DND-41 (cell line): ENCODE measurements around the gene PRR29.

ENCODE experiments used
- ATAC-seq: fragments of 200-7000 bp; cut with Tn5 transposase; 3 replicates; pipeline ENCODE4 v1.9.1; 2021; ENCODE audit warnings: low read depth; ENCODE audit not compliant: insufficient read depth
- DNase-seq: peaks from one replicate; pipeline ENCODE4 v3.0.0-alpha.2; 2020
- H2AFZ ChIP-seq: 2 replicates; pipeline ENCODE4 v1.6.0; 2012; ENCODE audit warnings: low read depth, low read length
- H3K27ac ChIP-seq: 2 replicates; pipeline ENCODE4 v1.5.1; 2012; ENCODE audit warnings: low read length, inconsistent platforms
- H3K27me3 ChIP-seq: fragments of 200-600 bp; sonication (generic); 2 replicates; pipeline ENCODE4 v1.6.0; 2012; ENCODE audit warnings: low read length, mild to moderate bottlenecking, inconsistent platforms; ENCODE audit not compliant: insufficient read depth, poor library complexity
- H3K36me3 ChIP-seq: 2 replicates; pipeline ENCODE4 v1.5.1; 2012; ENCODE audit warnings: low read length, inconsistent platforms; ENCODE audit not compliant: insufficient read depth
- H3K4me1 ChIP-seq: 2 replicates; pipeline ENCODE4 v1.5.1; 2012; ENCODE audit warnings: mild to moderate bottlenecking, low read length; ENCODE audit not compliant: insufficient read depth
- H3K4me2 ChIP-seq: 2 replicates; pipeline ENCODE4 v1.6.0; 2012; ENCODE audit warnings: mild to moderate bottlenecking, moderate library complexity, low read length, inconsistent platforms; ENCODE audit not compliant: insufficient read depth
- H3K4me3 ChIP-seq, 2 experiments: fragments of 200-600 bp in 1 of 2; shearing (Covaris generic) in 1 of 2; 2 replicates each; pipeline ENCODE4 v1.5.1; 2012 to 2016; ENCODE audit warnings: inconsistent platforms in 2 of 2, low read length in 2 of 2, mild to moderate bottlenecking in 2 of 2, low read depth in 1 of 2, moderate library complexity in 1 of 2
- H3K79me2 ChIP-seq: 2 replicates; pipeline ENCODE4 v1.6.0; 2012; ENCODE audit warnings: low read length, inconsistent platforms; ENCODE audit not compliant: insufficient read depth
- H3K9ac ChIP-seq: 2 replicates; pipeline ENCODE4 v1.6.0; 2012; ENCODE audit warnings: low read depth, mild to moderate bottlenecking, inconsistent platforms, low read length, moderate library complexity
- H3K9me3 ChIP-seq: 2 replicates; pipeline ENCODE4 v1.5.1; 2012; ENCODE audit warnings: low read length, moderate library complexity, mild to moderate bottlenecking, inconsistent platforms; ENCODE audit not compliant: insufficient read depth, severe bottlenecking
- H4K20me1 ChIP-seq: 2 replicates; pipeline ENCODE4 v1.6.0; 2012; ENCODE audit warnings: low read length; ENCODE audit not compliant: insufficient read depth
- EZH2 ChIP-seq: IDR thresholded peaks from 3 replicates; pipeline ENCODE4 v1.6.1; 2012; ENCODE audit warnings: borderline replicate concordance, low read depth, mild to moderate bottlenecking, moderate library complexity, low read length, inconsistent platforms; ENCODE audit not compliant: severe bottlenecking
- TF ChIP-seq, protein P1 (sequence below): IDR thresholded peaks from 2 replicates; pipeline ENCODE4 v1.5.1; 2012; ENCODE audit warnings: borderline replicate concordance, low read length, moderate library complexity, mild to moderate bottlenecking; ENCODE audit not compliant: poor library complexity, severe bottlenecking; ENCODE audit errors: extremely low read depth

The PRR29 gene

DNA sequence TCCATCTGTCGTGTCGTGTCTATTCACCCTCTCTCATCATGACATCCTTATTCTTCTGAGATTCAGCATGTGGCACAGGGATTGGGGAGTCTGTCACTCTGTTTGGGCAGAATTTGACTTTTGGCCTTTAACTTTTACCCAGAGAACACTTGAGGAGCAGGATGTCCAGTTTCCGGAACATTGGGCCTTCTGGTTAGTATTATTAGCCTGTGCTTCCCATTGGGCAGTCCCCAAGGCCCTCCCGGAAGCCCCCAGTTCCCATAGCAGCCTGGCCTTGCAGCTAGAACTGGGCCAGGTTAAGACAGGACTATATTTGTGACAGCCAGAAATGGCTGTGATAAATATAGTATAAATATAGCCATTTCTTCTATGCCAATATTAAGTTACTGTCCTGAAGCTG, 35.0 kb upstream of the PRR29 start:
- H4K20me1 ChIP-seq, result 0 out of 2 replicates have a peak, but pooled peaks cover 3% of the 10 kb centered on the region

DNA sequence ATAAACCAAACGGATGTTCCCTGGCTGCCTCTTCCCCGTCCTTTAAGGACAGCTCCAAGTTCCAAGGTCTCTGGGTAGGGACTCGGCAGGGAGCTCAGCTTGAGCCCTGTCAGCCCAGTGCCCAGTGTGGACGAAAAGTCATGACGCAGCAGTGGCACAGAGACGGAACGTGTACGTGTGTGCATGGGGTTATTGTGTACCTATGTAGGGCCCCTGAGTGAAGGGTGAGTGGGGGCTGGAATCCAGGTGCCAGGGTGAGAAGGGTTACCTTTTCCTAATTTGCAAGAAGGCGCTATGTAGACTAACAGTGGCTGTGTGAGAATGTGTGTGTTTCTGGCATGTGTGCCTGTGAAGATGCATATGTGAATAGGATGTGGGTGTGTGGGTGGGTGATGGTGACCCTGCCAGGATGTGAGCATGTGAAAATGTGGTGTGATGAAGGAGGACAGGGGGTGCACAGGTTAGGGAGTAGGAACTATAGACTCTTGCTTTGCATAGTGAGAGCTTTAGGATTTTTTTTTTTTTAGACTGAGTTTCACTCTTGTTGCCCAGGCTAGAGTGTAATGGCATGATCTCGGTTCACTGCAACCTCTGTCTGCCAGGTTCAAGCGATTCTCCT, 31.4 kb upstream of the PRR29 start:
- H3K79me2 ChIP-seq, result no peaks in the 10 kb centered on the region
- H3K4me1 ChIP-seq, result no peaks in the 10 kb centered on the region
- H3K4me3 ChIP-seq, result no peak overlapping the region
- H3K9ac ChIP-seq, result no peak overlapping the region
- TF ChIP-seq, protein P1, sequence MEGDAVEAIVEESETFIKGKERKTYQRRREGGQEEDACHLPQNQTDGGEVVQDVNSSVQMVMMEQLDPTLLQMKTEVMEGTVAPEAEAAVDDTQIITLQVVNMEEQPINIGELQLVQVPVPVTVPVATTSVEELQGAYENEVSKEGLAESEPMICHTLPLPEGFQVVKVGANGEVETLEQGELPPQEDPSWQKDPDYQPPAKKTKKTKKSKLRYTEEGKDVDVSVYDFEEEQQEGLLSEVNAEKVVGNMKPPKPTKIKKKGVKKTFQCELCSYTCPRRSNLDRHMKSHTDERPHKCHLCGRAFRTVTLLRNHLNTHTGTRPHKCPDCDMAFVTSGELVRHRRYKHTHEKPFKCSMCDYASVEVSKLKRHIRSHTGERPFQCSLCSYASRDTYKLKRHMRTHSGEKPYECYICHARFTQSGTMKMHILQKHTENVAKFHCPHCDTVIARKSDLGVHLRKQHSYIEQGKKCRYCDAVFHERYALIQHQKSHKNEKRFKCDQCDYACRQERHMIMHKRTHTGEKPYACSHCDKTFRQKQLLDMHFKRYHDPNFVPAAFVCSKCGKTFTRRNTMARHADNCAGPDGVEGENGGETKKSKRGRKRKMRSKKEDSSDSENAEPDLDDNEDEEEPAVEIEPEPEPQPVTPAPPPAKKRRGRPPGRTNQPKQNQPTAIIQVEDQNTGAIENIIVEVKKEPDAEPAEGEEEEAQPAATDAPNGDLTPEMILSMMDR, result no peak
- no peak for TF ChIP-seq EZH2
- DNase-seq, result no peak
- 0 out of 2 replicates have a peak, but pooled peaks cover 3% of the 10 kb centered on the region for H4K20me1 ChIP-seq
- H2AFZ ChIP-seq, result no peak overlapping the region
- no peak overlapping the region for H3K27ac ChIP-seq
- no peak overlapping the region for H3K4me2 ChIP-seq
- H3K36me3 ChIP-seq, result no peaks in the 10 kb centered on the region
- no peaks in the 10 kb centered on the region for H3K27me3 ChIP-seq
- no peaks in the 10 kb centered on the region for H3K9me3 ChIP-seq
- peak; percentile 33; the same call in 1 of the 3 replicates for ATAC-seq

More for the DNA sequence above, 35.0 kb upstream of the PRR29 start:
- Histone ChIP-seq H3K79me2 (no peaks in the 10 kb centered on the region), H3K9ac (no peak overlapping the region), H3K9me3 (no peaks in the 10 kb centered on the region), H3K4me2 (no peak overlapping the region), H3K27me3 (no peaks in the 10 kb centered on the region), H2AFZ (no peak overlapping the region), H3K4me1 (no peaks in the 10 kb centered on the region), H3K27ac (no peak overlapping the region), H3K36me3 (no peaks in the 10 kb centered on the region), H3K4me3 (no peak overlapping the region)
- DNase-seq (no peak), ATAC-seq (no peak)
- no peak for TF ChIP-seq EZH2
- TF ChIP-seq, protein P1, result no peak

DNA sequence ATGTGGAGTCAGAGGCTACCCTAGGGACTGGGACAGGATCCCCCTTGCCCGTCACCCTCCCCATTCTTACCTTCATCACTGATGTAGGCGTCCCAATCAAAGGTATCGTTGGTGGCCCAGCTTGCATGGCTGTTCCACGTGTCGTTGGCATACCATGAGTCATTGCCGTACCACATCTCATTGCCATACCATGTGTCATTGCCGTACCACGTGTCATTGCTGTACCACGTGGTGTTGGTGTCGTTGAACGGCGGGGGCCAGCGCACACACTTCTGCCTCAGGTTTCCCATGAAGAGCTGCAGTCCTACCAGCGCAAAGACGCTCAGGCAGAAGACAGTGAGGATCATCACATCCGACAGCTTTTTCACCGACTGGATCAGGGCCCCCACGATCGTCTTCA, 30.2 kb upstream of the PRR29 start:
- H3K4me1 ChIP-seq, result no peaks in the 10 kb centered on the region
- H3K9ac ChIP-seq, result no peak overlapping the region
- DNase-seq (no peak), ATAC-seq (no peak)
- no peak overlapping the region for H3K27ac ChIP-seq
- H3K9me3 ChIP-seq, result no peaks in the 10 kb centered on the region
- no peaks in the 10 kb centered on the region for H3K36me3 ChIP-seq
- TF ChIP-seq, protein P1, result no peak
- TF ChIP-seq EZH2, result no peak
- no peaks in the 10 kb centered on the region for H3K79me2 ChIP-seq
- no peak overlapping the region for H3K4me2 ChIP-seq
- H4K20me1 ChIP-seq, result no peaks in the 10 kb centered on the region
- H3K4me3 ChIP-seq, result no peak overlapping the region
- no peak overlapping the region for H2AFZ ChIP-seq
- H3K27me3 ChIP-seq, result no peaks in the 10 kb centered on the region
